NCI-H2029 (cell line): Measurements from ENCODE around the gene CDH18.

Source experiments
- DNase-seq: peaks from one replicate; lab custom pipeline; 2025; lab: John Stamatoyannopoulos, UW

The CDH18 gene

GRCh38 chr5:19424506-19424905, 563.5 kb downstream of the CDH18 start:
- no peak for DNase-seq
